B cell (primary cell): Measurements from ENCODE around the gene RERE.

Source experiments
- EZH2 ChIP-seq: IDR thresholded peaks from 2 replicates; pipeline ENCODE4 v1.6.1; 2012; ENCODE audit warnings: borderline replicate concordance, low read depth, mild to moderate bottlenecking, moderate library complexity, low read length; ENCODE audit not compliant: insufficient read depth, poor library complexity, severe bottlenecking
- TF ChIP-seq, protein P1 (sequence below): fragments of 200-600 bp; IDR thresholded peaks from one replicate; pipeline ENCODE4 v1.8.0; 2022; ENCODE audit warnings: antibody characterized with exemption, mild to moderate bottlenecking

DNA sequence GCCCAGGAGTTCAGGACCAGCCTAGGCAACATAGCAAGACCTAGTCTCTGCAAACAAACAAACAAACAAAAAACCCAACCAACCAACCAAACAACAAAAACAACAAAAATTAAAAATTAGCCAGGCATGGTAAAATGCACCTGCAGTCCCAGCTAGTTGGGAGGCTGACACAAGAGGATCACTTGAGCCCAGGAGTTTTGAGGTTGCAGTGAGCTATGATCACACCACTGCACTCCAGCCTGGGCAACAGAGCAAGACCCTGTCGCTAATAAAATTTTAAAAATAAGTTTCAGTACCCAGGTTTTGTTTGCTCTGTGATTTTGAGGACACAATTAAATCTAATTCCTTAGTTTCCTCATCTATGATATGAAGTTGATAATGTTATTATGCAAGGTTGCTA, 298.3 kb downstream of the RERE start:
- TF ChIP-seq, protein P1, sequence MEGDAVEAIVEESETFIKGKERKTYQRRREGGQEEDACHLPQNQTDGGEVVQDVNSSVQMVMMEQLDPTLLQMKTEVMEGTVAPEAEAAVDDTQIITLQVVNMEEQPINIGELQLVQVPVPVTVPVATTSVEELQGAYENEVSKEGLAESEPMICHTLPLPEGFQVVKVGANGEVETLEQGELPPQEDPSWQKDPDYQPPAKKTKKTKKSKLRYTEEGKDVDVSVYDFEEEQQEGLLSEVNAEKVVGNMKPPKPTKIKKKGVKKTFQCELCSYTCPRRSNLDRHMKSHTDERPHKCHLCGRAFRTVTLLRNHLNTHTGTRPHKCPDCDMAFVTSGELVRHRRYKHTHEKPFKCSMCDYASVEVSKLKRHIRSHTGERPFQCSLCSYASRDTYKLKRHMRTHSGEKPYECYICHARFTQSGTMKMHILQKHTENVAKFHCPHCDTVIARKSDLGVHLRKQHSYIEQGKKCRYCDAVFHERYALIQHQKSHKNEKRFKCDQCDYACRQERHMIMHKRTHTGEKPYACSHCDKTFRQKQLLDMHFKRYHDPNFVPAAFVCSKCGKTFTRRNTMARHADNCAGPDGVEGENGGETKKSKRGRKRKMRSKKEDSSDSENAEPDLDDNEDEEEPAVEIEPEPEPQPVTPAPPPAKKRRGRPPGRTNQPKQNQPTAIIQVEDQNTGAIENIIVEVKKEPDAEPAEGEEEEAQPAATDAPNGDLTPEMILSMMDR = no peak
- no peak for TF ChIP-seq EZH2
